ENCODE results near the gene CUL2.

GRCh38 chr10:35090162-35090954, at the start of gene CUL2:
- TF ChIP-seq SIN3A (IDR thresholded peaks at IDR 0.05; ENCODE audit: low read depth) (no peak; the same call in 1 of the 2 replicates), POLR2A (IDR thresholded peaks at IDR 0.05; ENCODE audit: borderline replicate concordance, extremely low read depth, insufficient read depth, insufficient read length) (no peak), EZH2 (IDR thresholded peaks at IDR 0.05) (no peak), EGR1 (IDR thresholded peaks at IDR 0.05; ENCODE audit: low read depth) (no peak)

Measured in HCT116 (cell line).